Brain pericyte (primary cell): ENCODE data around the gene SLIT3.

Experiments used
- DNase-seq: peaks from one replicate; pipeline ENCODE4 v3.0.0-alpha.2; 2012; ENCODE audit warnings: low read depth, low spot score

Gene SLIT3

GRCh38 chr5:169270827-169271226 is 30.1 kb downstream of the SLIT3 start:
- no peak for DNase-seq

GRCh38 chr5:169268019-169268418 is 32.9 kb downstream of the SLIT3 start:
- DNase-seq: no peak

- no peak for DNase-seq
Measured at GRCh38 chr5:169265888-169266287, 35.1 kb downstream of the SLIT3 start.

- no peak for DNase-seq
Measured at GRCh38 chr5:169263591-169263990, 37.3 kb downstream of the SLIT3 start.

GRCh38 chr5:169260896-169261569 is 39.9 kb downstream of the SLIT3 start:
- DNase-seq: no peak

GRCh38 chr5:169258372-169259000 is 42.5 kb downstream of the SLIT3 start:
- DNase-seq: no peak

- no peak for DNase-seq
Measured at GRCh38 chr5:169256191-169256590, 44.7 kb downstream of the SLIT3 start.

GRCh38 chr5:169253071-169253470 is 47.9 kb downstream of the SLIT3 start:
- no peak for DNase-seq

GRCh38 chr5:169251333-169252084 is 49.4 kb downstream of the SLIT3 start:
- DNase-seq: no peak

- DNase-seq: no peak
Measured at GRCh38 chr5:169250887-169251286, 50.1 kb downstream of the SLIT3 start.

GRCh38 chr5:169248996-169249395 is 51.9 kb downstream of the SLIT3 start:
- DNase-seq: no peak

- no peak for DNase-seq
Measured at GRCh38 chr5:169248550-169248949, 52.4 kb downstream of the SLIT3 start.

- DNase-seq: no peak
Measured at GRCh38 chr5:169244812-169245211, 56.1 kb downstream of the SLIT3 start.

GRCh38 chr5:169243651-169244422 is 57.1 kb downstream of the SLIT3 start:
- no peak for DNase-seq

- DNase-seq: no peak
Measured at GRCh38 chr5:169242849-169243186, 58.1 kb downstream of the SLIT3 start.

- DNase-seq: no peak
Measured at GRCh38 chr5:169242175-169242848, 58.6 kb downstream of the SLIT3 start.

- no peak for DNase-seq
Measured at GRCh38 chr5:169229342-169229892, 71.5 kb downstream of the SLIT3 start.

GRCh38 chr5:169226895-169227294 is 74.0 kb downstream of the SLIT3 start:
- DNase-seq: no peak

GRCh38 chr5:169225830-169226356 is 75.0 kb downstream of the SLIT3 start:
- DNase-seq: no peak

GRCh38 chr5:169223595-169223953 is 77.4 kb downstream of the SLIT3 start:
- no peak for DNase-seq

- no peak for DNase-seq
Measured at GRCh38 chr5:169222934-169223594, 77.9 kb downstream of the SLIT3 start.
